ENCODE measurements around the gene MTMR2.

Gene MTMR2

GRCh38 chr11:95917193-95918036 lies 6.5 kb downstream of the MTMR2 start:
- DNase-seq: no peak

GRCh38 chr11:95916049-95916448 lies 7.9 kb downstream of the MTMR2 start:
- DNase-seq: no peak

- no peak for DNase-seq
Observed at GRCh38 chr11:95915051-95915450, 8.9 kb downstream of the MTMR2 start.

- no peak for DNase-seq
Observed at GRCh38 chr11:95913830-95914615, 9.9 kb downstream of the MTMR2 start.

- no peak for DNase-seq
Observed at GRCh38 chr11:95912902-95913560, 10.9 kb downstream of the MTMR2 start.

GRCh38 chr11:95911369-95911759 lies 12.5 kb downstream of the MTMR2 start:
- no peak for DNase-seq

- DNase-seq: no peak
Observed at GRCh38 chr11:95910638-95911368, 13.1 kb downstream of the MTMR2 start.

- no peak for DNase-seq
Observed at GRCh38 chr11:95908826-95909225, 15.1 kb downstream of the MTMR2 start.

GRCh38 chr11:95907476-95907875 lies 16.4 kb downstream of the MTMR2 start:
- DNase-seq: no peak

GRCh38 chr11:95904009-95904650 lies 19.8 kb downstream of the MTMR2 start:
- DNase-seq: no peak

GRCh38 chr11:95898782-95899181 lies 25.1 kb downstream of the MTMR2 start:
- no peak for DNase-seq

- no peak for DNase-seq
Observed at GRCh38 chr11:95897731-95898130, 26.2 kb downstream of the MTMR2 start.

GRCh38 chr11:95895815-95896214 lies 28.1 kb downstream of the MTMR2 start:
- no peak for DNase-seq

- DNase-seq: no peak
Observed at GRCh38 chr11:95892892-95893570, 30.9 kb downstream of the MTMR2 start.

GRCh38 chr11:95892492-95892891 lies 31.4 kb downstream of the MTMR2 start:
- no peak for DNase-seq

- no peak for DNase-seq
Observed at GRCh38 chr11:95891423-95892170, 32.3 kb downstream of the MTMR2 start.

- DNase-seq: no peak
Observed at GRCh38 chr11:95888852-95889251, 35.1 kb downstream of the MTMR2 start.

- no peak for DNase-seq
Observed at GRCh38 chr11:95888439-95888838, 35.5 kb downstream of the MTMR2 start.

- no peak for DNase-seq
Observed at GRCh38 chr11:95886462-95886861, 37.4 kb downstream of the MTMR2 start.

- no peak for DNase-seq
Observed at GRCh38 chr11:95884802-95885201, 39.1 kb downstream of the MTMR2 start.

GRCh38 chr11:95884376-95884775 lies 39.5 kb downstream of the MTMR2 start:
- DNase-seq: no peak

All from CD4-positive, alpha-beta T cell treated with Interleukin-12 subunit alpha and Interleukin-12 subunit beta, for 1 hour (primary cell).